ENCODE measurements around the gene CPT1C. TPM values are rescaled to one million over a fixed set of nuclear protein-coding genes. Genes with fewer than 3 reads are reported as not detected.

The CPT1C gene
- total and polyA plus RNA-seq, 2 of the 8 experiments (the other 6 are each of a cell fraction or from before 2014, with no cell fraction given), result 79.6 to 91.8 TPM

DNA sequence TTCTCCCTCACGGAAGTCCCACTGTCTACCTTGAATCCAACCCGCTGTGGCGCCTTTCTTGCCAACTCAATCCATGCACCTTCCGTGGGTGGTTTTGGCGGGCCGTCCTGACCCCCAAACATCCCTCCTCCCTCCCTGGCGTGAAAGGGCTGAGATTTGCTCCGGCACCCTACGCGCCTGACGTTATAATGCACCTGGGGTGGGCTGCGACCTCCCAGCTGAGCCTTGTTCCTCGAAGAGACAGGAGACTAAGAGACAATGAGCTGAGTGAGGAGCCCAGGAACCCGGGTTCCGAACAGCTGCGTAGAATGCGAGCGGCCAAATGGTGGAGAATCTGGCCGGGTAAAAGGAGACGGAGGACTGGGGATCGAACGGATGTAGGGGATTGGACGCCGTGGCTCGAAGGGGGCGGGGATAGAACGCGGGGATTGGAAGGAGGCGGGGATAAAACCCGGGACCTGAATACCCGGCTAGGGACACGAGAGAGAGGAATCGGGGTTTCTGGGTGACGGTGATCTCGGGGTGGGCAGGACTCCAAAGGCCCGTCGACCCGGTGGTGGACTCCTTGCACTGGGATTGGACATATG lies at the start of gene CPT1C (continued):
- TF ChIP-seq BACH1 (IDR thresholded peaks at IDR 0.05; ENCODE audit: low read length), result no peak
- no peak for TF ChIP-seq SP4 (IDR thresholded peaks at IDR 0.05; ENCODE audit: low read length)
- no peak for TF ChIP-seq SIN3A (conservative IDR thresholded peaks at IDR 0.05 in 1 of 2, IDR thresholded peaks at IDR 0.05 in 1 of 2; ENCODE audit: low read depth in 1 of 2, low read length in 2 of 2)
- TF ChIP-seq PHF8 (conservative IDR thresholded peaks at IDR 0.05; ENCODE audit: low read depth, low read length), result peak; percentile 62
- TF ChIP-seq, protein P1, sequence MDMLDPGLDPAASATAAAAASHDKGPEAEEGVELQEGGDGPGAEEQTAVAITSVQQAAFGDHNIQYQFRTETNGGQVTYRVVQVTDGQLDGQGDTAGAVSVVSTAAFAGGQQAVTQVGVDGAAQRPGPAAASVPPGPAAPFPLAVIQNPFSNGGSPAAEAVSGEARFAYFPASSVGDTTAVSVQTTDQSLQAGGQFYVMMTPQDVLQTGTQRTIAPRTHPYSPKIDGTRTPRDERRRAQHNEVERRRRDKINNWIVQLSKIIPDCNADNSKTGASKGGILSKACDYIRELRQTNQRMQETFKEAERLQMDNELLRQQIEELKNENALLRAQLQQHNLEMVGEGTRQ (IDR thresholded peaks at IDR 0.05; ENCODE audit: low read length), result no peak
- no peak for TF ChIP-seq SIX5 (IDR thresholded peaks at IDR 0.05; ENCODE audit: low read depth, low read length)
- TF ChIP-seq EP300 (IDR thresholded peaks at IDR 0.05; ENCODE audit: borderline replicate concordance in 1 of 2, low read depth in 2 of 2, low read length in 2 of 2), result no peak
- TF ChIP-seq FOSL1 (IDR thresholded peaks at IDR 0.05; ENCODE audit: insufficient read depth, low read depth, low read length), result no peak
- TF ChIP-seq YY1 (IDR thresholded peaks at IDR 0.05; ENCODE audit: low read depth, low read length), result no peak
- no peak for TF ChIP-seq KDM1A (IDR thresholded peaks at IDR 0.05; ENCODE audit: borderline replicate concordance, low read length)
- TF ChIP-seq TCF12 (IDR thresholded peaks at IDR 0.05; ENCODE audit: low read depth, low read length), result 0 out of 2 replicates have a peak, but pooled peaks have one; percentile 50
- TF ChIP-seq NANOG (IDR thresholded peaks at IDR 0.05; ENCODE audit: insufficient read depth, low read depth, low read length, poor library complexity, severe bottlenecking), result no peak
- no peak for TF ChIP-seq EGR1 (IDR thresholded peaks at IDR 0.05; ENCODE audit: borderline replicate concordance, low read depth, low read length)
- TF ChIP-seq CHD2 (IDR thresholded peaks at IDR 0.05; ENCODE audit: low read length), result no peak
- peak; percentile 64 for TF ChIP-seq SAP30 (IDR thresholded peaks at IDR 0.05; ENCODE audit: insufficient read depth, insufficient replicate concordance, low read length)
- peak; percentile 99 for TF ChIP-seq TAF1 (IDR thresholded peaks at IDR 0.05; ENCODE audit: low read depth, low read length)
- TF ChIP-seq HDAC2 (IDR thresholded peaks at IDR 0.05; ENCODE audit: borderline replicate concordance in 1 of 2, low read depth in 2 of 2, low read length in 2 of 2), result no peak; a peak in 1 of 4 replicates
- TF ChIP-seq, protein P2, sequence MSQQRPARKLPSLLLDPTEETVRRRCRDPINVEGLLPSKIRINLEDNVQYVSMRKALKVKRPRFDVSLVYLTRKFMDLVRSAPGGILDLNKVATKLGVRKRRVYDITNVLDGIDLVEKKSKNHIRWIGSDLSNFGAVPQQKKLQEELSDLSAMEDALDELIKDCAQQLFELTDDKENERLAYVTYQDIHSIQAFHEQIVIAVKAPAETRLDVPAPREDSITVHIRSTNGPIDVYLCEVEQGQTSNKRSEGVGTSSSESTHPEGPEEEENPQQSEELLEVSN (IDR thresholded peaks at IDR 0.05), result no peak
- TF ChIP-seq ZNF274 (IDR thresholded peaks at IDR 0.05; ENCODE audit: borderline replicate concordance, extremely low read depth, low read length), result no peak
- no peak for TF ChIP-seq KDM5A (IDR thresholded peaks at IDR 0.05; ENCODE audit: low read length)

All from H1 (cell line).